WTC11 (cell line): Measurements from ENCODE around the gene TARM1. TPM values are rescaled to one million over a fixed set of nuclear protein-coding genes. Genes with fewer than 3 reads are reported as not detected.

Experiments
- ATAC-seq: fragments of 200-7000 bp; cut with Tn5 transposase; 2 replicates; pipeline ENCODE4 v1.10.0; 2021; ENCODE audit warnings: mild to moderate bottlenecking, moderate library complexity
- CTCF ChIA-PET: fragments of 300-600 bp; sonication (Branson Sonifier 250); formaldehyde crosslinking; loops from one replicate; lab custom pipeline; 2021; ENCODE audit warnings: antibody characterized with exemption; lab: Charles Lee
- POLR2A ChIA-PET: fragments of 350-600 bp; sonication (Branson Sonifier 250); formaldehyde crosslinking; loops from one replicate; lab custom pipeline; 2021; ENCODE audit warnings: antibody characterized with exemption; lab: Charles Lee
- DNase-seq: peaks from one replicate; pipeline ENCODE4 v3.0.0; 2021; ENCODE audit warnings: low spot score
- H3K27ac Mint-ChIP-seq: 2 replicates; pipeline ENCODE4 v1.8.0; 2021; ENCODE audit warnings: mixed read lengths
- H3K27me3 Mint-ChIP-seq: 2 replicates; pipeline ENCODE4 v1.8.0; 2021; ENCODE audit warnings: low read depth, mild to moderate bottlenecking, moderate library complexity, mixed read lengths
- H3K36me3 Mint-ChIP-seq: 2 replicates; pipeline ENCODE4 v1.8.0; 2021; ENCODE audit warnings: mixed read lengths
- H3K4me1 Mint-ChIP-seq: 2 replicates; pipeline ENCODE4 v1.8.0; 2022; ENCODE audit warnings: mixed read lengths
- H3K4me3 Mint-ChIP-seq: 2 replicates; pipeline ENCODE4 v1.8.0; 2021; ENCODE audit warnings: mild to moderate bottlenecking, moderate library complexity, mixed read lengths
- H3K9me3 Mint-ChIP-seq: 2 replicates; pipeline ENCODE4 v1.8.0; 2021; ENCODE audit warnings: mixed read lengths
- AFF4 ChIP-seq: sonication (generic); formaldehyde crosslinking; IDR thresholded peaks from 2 replicates; pipeline ENCODE4 v1.8.1; 2023; ENCODE audit warnings: mild to moderate bottlenecking, missing genetic modification reagents, borderline replicate concordance
- CREM ChIP-seq: sonication (generic); formaldehyde crosslinking; IDR thresholded peaks from 2 replicates; pipeline ENCODE4 v1.8.1; 2022; ENCODE audit warnings: mild to moderate bottlenecking, missing genetic modification reagents, moderate library complexity
- ESRRA ChIP-seq: sonication (generic); formaldehyde crosslinking; IDR thresholded peaks from 2 replicates; pipeline ENCODE4 v1.8.1; 2022; ENCODE audit warnings: mild to moderate bottlenecking, missing genetic modification reagents, borderline replicate concordance
- FOXJ3 ChIP-seq: sonication (generic); formaldehyde crosslinking; IDR thresholded peaks from 2 replicates; pipeline ENCODE4 v1.9.0; 2021; ENCODE audit warnings: missing genetic modification reagents, mild to moderate bottlenecking, borderline replicate concordance
- FOXP1 ChIP-seq: sonication (generic); formaldehyde crosslinking; IDR thresholded peaks from 2 replicates; pipeline ENCODE4 v1.8.0; 2022; ENCODE audit warnings: missing genetic modification reagents, mild to moderate bottlenecking, moderate library complexity, borderline replicate concordance
- GRHL2 ChIP-seq: fragments of 250-450 bp; sonication (Bioruptor Pico); IDR thresholded peaks from 2 replicates; pipeline ENCODE4 v1.8.0; 2022; ENCODE audit warnings: mild to moderate bottlenecking, moderate library complexity; ENCODE audit not compliant: insufficient replicate concordance, severe bottlenecking
- GTF2I ChIP-seq: fragments of 250-450 bp; sonication (Bioruptor Pico); conservative IDR thresholded peaks from 2 replicates; pipeline ENCODE4 v1.4.0; 2021; ENCODE audit warnings: mild to moderate bottlenecking
- JAZF1 ChIP-seq: fragments of 250-450 bp; sonication (Bioruptor Pico); IDR thresholded peaks from 2 replicates; pipeline ENCODE4 v1.9.0; 2021; ENCODE audit warnings: moderate library complexity, mild to moderate bottlenecking, inconsistent platforms
- MYBL2 ChIP-seq: sonication (generic); formaldehyde crosslinking; IDR thresholded peaks from 2 replicates; pipeline ENCODE4 v1.8.1; 2023; ENCODE audit warnings: mild to moderate bottlenecking, moderate library complexity, missing genetic modification reagents
- NR1H2 ChIP-seq: sonication (generic); formaldehyde crosslinking; IDR thresholded peaks from 2 replicates; pipeline ENCODE4 v1.9.0; 2021; ENCODE audit warnings: mild to moderate bottlenecking, moderate library complexity, missing genetic modification reagents
- NR3C1 ChIP-seq: sonication (generic); formaldehyde crosslinking; conservative IDR thresholded peaks from 2 replicates; pipeline ENCODE4 v1.8.1; 2023; ENCODE audit warnings: low read depth, mild to moderate bottlenecking, missing genetic modification reagents
- TEAD1 ChIP-seq: sonication (generic); formaldehyde crosslinking; IDR thresholded peaks from 2 replicates; pipeline ENCODE4 v1.8.0; 2022; ENCODE audit warnings: mild to moderate bottlenecking, missing genetic modification reagents
- ZNF317 ChIP-seq: sonication (generic); formaldehyde crosslinking; IDR thresholded peaks from 2 replicates; pipeline ENCODE4 v1.8.1; 2023; ENCODE audit warnings: low read depth, mild to moderate bottlenecking, moderate library complexity, missing genetic modification reagents, borderline replicate concordance
- ZNF423 ChIP-seq: fragments of 250-450 bp; sonication (Bioruptor Pico); IDR thresholded peaks from 2 replicates; pipeline ENCODE4 v2.1.2; 2022; ENCODE audit warnings: mild to moderate bottlenecking, moderate library complexity
- total RNA-seq: library from RNA; stranded (reverse); gene quantifications from 3 replicates; pipeline ENCODE4 v1.2.3, GENCODE V29; 2021
- TF ChIP-seq, protein P1 (sequence below): sonication (generic); formaldehyde crosslinking; IDR thresholded peaks from 2 replicates; pipeline ENCODE4 v1.8.1; 2023; ENCODE audit warnings: mild to moderate bottlenecking, missing genetic modification reagents, moderate library complexity

The TARM1 gene
- total RNA-seq, 1 experiment from 2014 or later, result not detected

DNA sequence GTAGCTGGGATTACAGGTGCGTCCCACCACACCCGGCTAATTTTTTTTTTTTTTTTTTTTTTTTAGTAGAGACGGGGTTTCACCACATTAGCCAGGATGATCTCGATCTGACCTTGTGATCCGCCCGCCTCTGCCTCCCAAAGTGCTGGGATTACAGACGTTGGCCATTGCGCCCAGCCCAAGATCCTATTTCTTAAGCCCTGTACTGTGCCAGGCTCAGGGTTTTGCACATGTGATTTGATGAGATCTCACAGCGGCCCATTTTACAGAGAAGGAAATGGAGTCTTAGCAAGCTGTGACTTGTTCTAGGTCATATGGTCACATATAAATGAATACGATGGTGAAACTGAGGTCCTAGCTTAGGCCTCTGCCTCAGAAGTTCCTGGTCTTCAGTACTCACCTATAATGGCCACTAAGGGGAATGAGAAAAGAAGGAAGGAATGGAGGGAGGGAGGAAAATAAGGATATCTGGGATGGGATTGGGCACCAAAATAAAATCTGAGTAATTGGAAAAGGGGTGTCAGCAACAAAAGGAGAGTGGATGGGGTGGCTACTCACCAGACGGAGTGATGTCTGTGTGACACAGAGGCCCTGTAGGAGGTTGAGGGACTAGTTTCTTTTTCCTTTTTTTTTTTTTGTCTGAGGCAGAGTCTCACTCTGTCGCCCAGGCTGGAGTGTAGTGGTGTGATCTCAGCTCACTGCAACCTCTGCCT, 18.2 kb upstream of the TARM1 start:
- peaks cover 8% of the 10 kb centered on the region for H3K4me1 Mint-ChIP-seq
- POLR2A ChIA-PET, result interaction anchor here (0.7 kb wide), 1 partner anchor 75 kb away, joined by 3 read pairs; no protein-coding TSS in a partner anchor
- ATAC-seq (no peak), DNase-seq (no peak)
- H3K27me3 Mint-ChIP-seq, result peaks cover 23% of the 10 kb centered on the region
- no peak overlapping the region for H3K27ac Mint-ChIP-seq
- CTCF ChIA-PET, result interaction anchor here (0.7 to 1.6 kb wide), 4 partner anchors 29 to 293 kb away, joined by 3 to 6 read pairs (median 3); no protein-coding TSS in a partner anchor
- H3K36me3 Mint-ChIP-seq, result peaks cover 1% of the 10 kb centered on the region; the same call in 1 of the 2 replicates
- H3K4me3 Mint-ChIP-seq, result no peak overlapping the region
- TF ChIP-seq GTF2I (CRISPR knock-in tag) (no peak), TEAD1 (CRISPR knock-in tag) (no peak), MYBL2 (CRISPR knock-in tag) (no peak), AFF4 (no peak), NR3C1 (CRISPR knock-in tag) (no peak), ZNF317 (CRISPR knock-in tag) (no peak), CREM (no peak)
- H3K9me3 Mint-ChIP-seq, result no peaks in the 10 kb centered on the region; the same call in 1 of the 2 replicates

DNA sequence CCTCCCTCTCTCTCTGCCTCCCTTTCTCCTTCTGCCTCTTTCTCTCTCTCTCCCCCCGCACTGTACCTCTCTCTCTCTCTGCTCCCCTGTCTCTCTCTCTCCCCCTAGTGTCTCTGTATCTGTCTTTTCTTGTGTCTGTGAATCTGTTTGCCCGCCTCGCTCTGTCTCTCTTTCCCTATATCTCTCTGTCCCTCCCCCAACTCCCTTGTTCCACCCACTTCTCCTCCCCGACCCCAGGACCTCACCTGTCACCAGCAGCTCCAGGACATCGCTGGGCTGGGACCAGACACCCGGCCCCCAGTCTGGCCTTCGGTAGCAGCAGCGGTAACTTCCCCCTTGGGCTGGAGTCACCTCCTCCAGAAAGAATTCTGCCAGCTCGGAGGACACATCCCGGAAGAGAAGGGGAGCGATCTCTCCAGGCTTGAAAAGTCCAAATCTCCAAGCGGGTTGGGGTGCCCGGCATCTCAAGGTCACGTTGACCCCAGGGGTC, 15.5 kb upstream of the TARM1 start:
- TF ChIP-seq JAZF1 (no peak), ESRRA (CRISPR knock-in tag) (no peak; the same call in 1 of the 2 replicates), NR1H2 (CRISPR knock-in tag) (no peak), AFF4 (no peak), ZNF423 (CRISPR knock-in tag) (no peak), FOXP1 (CRISPR knock-in tag) (no peak), FOXJ3 (CRISPR knock-in tag) (no peak), MYBL2 (CRISPR knock-in tag) (no peak), GRHL2 (CRISPR knock-in tag) (no peak)
- TF ChIP-seq, protein P1, sequence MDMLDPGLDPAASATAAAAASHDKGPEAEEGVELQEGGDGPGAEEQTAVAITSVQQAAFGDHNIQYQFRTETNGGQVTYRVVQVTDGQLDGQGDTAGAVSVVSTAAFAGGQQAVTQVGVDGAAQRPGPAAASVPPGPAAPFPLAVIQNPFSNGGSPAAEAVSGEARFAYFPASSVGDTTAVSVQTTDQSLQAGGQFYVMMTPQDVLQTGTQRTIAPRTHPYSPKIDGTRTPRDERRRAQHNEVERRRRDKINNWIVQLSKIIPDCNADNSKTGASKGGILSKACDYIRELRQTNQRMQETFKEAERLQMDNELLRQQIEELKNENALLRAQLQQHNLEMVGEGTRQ (CRISPR knock-in tag), result no peak
- TF ChIP-seq, all 79 proteins: peak for 0
- ATAC-seq, result peak; percentile 64
- POLR2A ChIA-PET, result interaction anchor here (0.6 to 1.2 kb wide), 4 partner anchors 19 to 231 kb away, joined by 3 to 5 read pairs (median 4); partner anchors contain the start of genes PRPF31 and TFPT
- DNase-seq, result peak; percentile 44
- H3K9me3 Mint-ChIP-seq, result peaks cover 3% of the 10 kb centered on the region; the same call in 1 of the 2 replicates
- no peaks in the 10 kb centered on the region; the same call in 1 of the 2 replicates for H3K36me3 Mint-ChIP-seq
- peaks cover 34% of the 10 kb centered on the region for H3K27me3 Mint-ChIP-seq
- H3K27ac Mint-ChIP-seq, result no peak overlapping the region
- peaks cover 5% of the 10 kb centered on the region for H3K4me1 Mint-ChIP-seq
- peak overlapping the region; percentile 77 for H3K4me3 Mint-ChIP-seq
- CTCF ChIA-PET, result interaction anchor here (0.6 to 3.9 kb wide), 13 partner anchors 18 to 304 kb away, joined by 3 to 68 read pairs (median 3); partner anchors contain the start of gene VSTM1
